Measurements from ENCODE around the gene TAB3.
"Not testable (repeated sequence)": the region's sequence is repeated elsewhere in the genome, so short reads cannot be mapped to it uniquely, and the experiment has no call there.

The TAB3 gene

DNA sequence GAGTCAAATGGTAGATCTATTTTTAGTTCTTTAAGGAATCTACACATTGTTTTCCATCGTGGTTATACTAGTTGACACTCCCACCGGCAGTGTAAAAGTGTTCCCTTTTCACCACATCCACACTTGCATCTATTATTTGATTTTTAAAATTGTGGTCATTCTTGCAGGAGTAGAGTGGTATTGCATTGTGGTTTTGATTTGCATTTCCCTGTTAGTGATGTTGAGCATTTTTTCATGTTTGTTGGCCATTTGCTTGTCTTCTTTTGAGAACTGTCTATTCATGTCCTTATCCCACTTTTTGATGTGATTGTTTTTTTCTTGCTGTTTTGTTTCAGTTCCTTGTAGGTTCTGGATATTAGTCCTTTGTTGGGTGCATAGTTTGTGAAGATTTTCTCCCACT lies 70.0 kb downstream of the TAB3 start:
- no peak for DNase-seq (ENCODE audit: low read depth, low spot score)

DNA sequence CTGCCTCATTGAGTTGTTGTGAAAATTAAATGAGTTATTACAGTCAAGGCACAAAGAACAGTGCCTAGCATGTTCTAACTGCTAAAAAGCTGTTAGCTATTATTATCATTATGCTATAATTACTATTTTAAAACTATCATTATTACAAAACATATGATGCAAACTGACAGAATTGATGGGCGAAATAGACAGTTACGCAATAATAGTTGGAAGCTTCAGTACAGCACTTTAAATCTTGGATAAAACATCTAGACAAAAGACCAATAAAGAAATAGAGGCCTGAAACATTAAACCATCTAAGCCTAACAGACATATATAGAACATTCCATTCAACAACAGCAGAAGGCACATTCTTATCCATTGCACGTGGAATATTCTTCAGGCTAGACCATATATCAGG lies 73.0 kb downstream of the TAB3 start:
- DNase-seq (ENCODE audit: low read depth, low spot score): no peak

DNA sequence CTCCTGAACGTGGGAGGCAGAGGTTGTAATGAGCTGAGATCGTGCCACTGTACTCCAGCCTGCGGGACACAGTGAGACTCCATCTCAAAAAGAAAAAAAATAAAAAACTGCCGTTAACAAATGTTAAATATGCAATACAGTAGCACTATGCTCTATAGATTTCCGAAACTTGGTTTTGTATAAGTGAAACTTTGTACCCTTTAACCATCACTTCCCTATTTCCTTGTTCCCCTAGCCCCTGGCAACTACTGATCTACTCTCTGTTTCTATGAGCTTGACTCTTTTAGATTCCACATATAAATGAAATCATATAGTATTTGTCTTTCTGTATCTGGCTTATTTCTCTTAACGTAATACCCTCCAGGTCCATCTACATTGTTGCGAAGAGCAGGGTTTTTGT lies 74.1 kb downstream of the TAB3 start:
- no peak for DNase-seq (ENCODE audit: low read depth, low spot score)

DNA sequence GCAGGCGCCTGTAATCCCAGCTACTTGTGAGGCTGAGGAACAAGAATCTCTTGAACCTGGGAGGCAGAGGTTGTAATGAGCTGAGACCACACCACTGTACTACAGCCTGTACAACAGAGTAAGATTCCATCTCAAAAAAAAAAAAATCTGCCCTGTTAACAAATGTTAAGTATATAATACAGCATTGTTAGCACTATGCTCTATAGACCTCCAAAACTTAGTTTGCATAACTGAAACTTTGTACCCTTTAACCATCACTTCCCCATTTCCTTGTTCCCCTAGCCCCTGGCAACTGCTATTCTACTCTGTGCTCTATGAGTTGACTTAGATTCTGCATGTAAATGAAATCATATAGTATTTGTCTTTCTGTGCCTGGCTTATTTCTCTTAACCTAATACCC lies 76.7 kb downstream of the TAB3 start:
- no peak for DNase-seq (ENCODE audit: low read depth, low spot score)

DNA sequence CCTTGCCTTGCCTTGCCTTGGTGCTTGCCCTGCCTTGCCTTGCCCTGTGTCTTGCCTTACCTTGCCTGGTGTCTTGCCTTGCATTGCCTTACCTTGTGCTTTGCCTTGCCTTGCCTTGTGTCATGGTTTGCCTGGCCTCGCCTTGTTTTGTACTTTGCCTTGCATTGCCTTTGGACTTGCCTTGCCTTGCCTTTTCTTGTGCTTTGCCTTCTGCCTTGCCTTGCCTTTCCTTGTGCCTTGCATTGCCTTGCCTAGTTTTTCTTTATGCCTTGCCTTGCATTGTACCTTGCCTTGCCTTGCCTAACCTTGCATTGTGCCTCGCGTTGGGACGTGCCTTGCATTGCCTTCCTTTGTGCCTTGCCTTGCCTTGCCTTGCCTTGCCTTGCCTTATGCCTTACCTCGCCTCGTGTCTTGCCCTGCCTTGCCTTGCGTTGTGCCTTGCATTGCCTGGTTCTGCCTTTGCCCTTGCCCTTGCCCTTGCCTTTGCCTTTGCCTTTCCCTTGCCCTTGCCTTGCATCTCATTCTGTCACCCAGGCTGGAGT lies 82.8 kb downstream of the TAB3 start:
- DNase-seq (ENCODE audit: low read depth, low spot score): no peak

DNA sequence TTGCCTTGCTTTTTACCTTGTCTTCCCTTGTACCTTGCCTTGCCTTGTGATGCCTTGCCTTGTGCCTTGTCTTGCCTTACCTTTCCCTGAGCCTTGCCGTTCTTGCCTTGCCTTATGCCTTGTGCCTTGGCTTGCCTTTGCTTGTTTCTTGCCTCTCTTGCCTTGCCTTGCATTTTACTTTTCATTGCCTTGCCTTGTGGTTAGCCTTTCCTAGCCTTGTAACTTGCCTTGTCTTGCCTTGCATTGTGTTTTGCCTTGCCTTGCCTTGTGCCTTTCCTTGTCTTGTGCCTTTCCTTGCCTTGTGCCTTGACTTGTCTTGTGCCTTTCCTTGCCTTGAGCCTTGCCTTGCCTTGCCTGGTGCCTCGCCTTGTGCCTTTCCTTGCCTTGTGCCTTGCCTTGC lies 84.6 kb downstream of the TAB3 start:
- DNase-seq (ENCODE audit: low read depth, low spot score): no peak

DNA sequence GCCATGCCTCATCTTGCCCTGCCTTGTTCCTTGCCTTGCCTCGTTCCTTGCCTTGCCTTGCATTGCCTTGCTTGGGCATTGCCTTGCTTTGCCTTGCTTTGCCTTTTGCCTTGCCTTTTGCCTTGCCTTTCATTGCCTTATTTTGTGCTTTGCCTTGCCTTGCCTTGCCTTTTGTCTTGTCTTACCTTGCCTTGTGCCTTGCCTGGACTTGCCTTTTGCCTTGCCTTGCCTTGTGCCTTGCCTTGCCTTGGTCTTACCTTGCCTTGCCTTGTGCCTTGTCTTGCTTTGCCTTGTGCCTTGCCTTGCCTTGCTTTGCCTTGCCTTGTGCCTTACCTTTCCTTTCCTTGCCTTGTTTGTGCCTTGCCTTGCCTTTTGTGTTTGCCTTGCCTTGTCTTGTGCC lies 88.2 kb downstream of the TAB3 start:
- no peak for DNase-seq (ENCODE audit: low read depth, low spot score)

DNA sequence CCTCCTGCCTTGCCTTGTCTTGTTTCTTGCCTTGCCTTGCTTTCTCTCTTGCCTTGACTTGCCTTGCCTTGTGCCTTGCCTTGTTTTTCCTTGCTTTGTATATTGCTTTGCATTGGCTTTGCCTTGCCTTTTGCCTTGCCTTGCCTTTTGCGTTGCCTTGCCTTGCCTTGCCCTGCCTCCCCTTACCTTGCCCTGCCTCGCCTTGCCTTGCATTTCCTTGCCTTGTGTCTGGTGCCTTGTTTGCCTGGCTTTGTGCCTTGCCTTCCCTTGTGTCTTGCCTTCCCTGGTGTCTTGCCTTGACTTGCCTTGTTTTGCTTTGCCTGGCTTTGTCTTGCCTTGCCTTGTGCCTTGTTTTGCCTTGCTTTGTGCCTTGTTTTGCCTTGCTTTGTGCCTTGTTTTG lies 89.7 kb downstream of the TAB3 start:
- no peak for DNase-seq (ENCODE audit: low read depth, low spot score)

DNA sequence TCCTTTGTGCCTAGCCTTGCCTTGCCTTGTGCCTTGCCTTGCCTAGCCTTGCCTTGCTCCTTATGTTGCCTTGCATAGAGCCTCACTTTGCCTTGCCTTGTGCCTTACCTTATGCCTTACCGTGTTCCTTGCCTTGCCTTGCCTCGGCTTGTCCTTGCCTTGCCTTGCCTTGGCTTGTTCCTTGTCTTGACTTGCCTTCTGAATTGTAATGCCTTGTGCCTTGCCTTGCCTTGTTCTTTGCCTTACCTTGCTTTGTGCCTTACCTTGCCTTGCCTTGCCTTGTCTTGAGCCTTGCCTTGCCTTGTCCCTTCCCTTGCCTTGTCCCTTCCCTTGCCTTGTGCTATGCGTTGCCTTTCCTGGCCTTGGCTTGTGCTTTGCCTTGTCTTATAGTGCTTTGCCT lies 90.2 kb downstream of the TAB3 start:
- no peak for DNase-seq (ENCODE audit: low read depth, low spot score)

DNA sequence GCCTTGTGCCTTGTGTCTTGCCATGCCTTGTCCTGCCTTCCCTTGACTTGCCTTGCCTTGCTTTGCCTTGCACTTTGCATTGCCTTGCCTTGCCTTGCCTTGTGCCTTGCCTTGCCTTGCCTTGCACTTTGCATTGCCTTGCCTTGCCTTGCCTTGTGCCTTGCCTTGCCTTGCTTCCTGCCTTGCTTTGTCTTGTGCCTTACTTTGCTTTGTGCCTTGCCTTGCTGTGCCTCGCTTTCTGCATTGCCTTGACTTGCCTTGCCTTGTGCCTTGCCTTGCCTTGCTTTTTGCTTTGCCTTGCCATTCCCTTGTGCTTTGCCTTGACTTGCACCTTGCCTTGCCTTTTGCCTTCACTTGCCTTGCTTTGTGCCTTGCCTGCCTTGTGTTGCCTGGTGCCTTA lies 91.8 kb downstream of the TAB3 start:
- not testable (repeated sequence) for DNase-seq (ENCODE audit: low read depth, low spot score)

DNA sequence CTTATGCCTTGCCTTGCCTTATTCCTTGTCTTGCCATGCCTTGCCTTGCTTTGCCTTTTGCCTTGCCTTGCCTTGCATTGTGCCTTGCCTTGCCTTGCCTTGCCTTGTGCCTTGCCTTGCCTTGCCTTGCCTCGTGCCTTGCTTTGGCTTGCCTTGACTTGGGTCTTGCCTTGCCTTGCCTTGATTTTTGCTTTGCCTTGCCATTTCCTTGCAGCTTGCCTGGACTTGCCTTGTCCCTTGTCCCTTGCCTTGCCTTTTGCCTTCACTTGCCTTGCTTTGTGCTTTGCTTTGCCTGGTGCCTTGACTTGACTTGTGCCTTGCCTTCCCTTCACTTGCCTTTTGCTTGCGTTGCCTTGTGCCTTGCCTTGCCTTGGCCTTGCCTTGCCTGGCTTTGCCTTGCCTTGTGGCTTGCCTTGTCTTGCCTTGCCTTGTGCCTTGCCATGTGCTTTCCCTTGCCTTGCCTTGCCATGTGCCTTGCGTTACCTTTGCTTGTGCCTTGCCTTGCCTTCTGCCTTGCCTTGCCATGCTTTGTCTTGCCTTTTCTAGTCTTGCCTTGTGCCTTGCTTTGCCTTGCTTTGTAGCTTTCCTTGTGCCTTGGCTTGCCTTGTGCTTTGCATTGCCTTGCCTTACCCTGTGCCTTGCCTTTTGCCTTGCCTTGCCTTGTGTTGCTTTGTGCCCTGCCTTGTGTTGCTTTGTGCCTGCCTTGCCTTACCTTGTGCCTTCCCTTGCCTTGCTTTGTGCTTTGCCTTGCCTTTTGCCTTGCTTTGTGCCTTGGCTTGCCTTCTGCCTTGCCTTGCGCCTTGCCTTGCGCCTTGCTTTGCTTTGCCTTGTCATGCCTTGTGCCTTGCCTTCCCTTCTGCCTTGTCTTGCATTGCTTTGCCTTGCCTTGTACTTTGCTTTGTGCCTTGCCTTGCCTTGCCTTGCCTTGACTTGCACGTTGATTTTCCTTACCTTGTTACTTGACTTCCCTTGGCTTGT lies 92.8 kb downstream of the TAB3 start:
- DNase-seq (ENCODE audit: low read depth, low spot score): no peak

DNA sequence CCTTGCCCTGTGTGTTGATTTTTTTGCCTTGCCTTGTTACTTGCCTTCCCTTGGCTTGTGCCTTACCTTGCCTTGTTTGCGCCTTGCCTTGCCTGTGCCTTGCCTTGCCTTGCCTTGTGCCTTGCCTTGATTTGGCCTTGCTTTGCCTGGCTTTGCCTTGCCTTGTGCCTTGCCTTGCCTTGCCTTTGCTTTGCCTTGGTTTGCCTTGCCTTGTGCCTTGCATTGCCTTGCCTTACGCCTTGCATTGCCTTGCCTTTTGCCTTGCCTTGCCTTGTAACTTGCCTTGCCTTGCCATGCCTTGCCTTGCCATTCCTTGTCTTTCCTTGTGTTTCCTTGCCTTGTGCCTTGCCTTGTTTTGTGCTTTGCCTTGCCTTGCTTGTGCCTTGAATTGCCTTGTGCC lies 94.6 kb downstream of the TAB3 start:
- DNase-seq (ENCODE audit: low read depth, low spot score): no peak

DNA sequence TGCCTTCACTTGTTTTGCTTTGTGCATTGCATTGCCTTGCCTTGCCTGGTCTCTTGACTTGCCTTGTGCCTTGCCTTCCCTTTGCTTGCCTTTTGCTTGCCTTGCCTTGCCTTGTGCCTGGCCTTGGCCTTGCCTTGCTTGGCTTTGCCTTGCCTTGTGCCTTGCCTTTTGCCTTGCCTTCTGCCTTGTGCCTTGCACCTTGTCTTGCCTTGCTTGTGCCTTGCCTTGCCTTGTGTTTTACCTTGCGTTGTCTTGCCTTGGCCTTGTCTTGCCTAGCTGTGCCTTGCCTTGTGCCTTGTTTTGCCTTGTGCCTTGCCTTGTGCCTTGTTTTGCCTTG lies 95.3 kb downstream of the TAB3 start:
- no peak for DNase-seq (ENCODE audit: low read depth, low spot score)

DNA sequence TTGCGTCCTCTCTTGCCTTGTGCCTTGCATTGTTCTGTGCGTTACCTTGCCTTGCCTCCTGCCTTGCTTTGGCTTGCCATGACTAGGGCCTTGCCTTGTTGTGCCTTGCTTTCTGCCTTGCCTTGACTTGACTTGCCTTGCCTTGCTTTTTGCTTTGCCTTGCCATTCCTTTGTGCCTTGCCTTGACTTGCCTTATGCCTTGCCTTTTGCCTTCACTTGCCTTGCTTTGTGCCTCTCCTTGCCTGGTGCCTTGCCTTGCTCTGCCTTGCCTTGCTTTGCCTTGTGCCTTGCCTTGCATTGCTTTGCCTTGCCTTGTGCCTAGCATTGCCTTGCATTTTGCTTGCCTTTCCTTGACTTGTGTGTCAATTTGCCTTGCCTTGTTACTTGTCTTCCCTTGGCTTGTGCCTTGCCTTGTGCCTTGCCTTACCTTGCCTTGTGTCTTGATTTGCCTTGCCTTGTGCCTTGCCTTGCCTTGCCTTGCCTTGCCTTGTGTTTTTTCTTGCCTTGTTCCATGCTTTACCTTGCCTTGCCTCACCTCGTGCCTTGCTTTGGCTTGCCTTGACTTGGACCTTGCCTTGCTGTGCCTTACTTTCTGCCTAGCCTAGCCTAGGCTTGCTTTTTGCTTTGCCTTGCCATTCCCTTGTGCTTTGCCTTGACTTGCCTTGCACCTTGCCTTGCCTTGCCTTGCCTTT lies 95.8 kb downstream of the TAB3 start:
- no peak for DNase-seq (ENCODE audit: low read depth, low spot score)

DNA sequence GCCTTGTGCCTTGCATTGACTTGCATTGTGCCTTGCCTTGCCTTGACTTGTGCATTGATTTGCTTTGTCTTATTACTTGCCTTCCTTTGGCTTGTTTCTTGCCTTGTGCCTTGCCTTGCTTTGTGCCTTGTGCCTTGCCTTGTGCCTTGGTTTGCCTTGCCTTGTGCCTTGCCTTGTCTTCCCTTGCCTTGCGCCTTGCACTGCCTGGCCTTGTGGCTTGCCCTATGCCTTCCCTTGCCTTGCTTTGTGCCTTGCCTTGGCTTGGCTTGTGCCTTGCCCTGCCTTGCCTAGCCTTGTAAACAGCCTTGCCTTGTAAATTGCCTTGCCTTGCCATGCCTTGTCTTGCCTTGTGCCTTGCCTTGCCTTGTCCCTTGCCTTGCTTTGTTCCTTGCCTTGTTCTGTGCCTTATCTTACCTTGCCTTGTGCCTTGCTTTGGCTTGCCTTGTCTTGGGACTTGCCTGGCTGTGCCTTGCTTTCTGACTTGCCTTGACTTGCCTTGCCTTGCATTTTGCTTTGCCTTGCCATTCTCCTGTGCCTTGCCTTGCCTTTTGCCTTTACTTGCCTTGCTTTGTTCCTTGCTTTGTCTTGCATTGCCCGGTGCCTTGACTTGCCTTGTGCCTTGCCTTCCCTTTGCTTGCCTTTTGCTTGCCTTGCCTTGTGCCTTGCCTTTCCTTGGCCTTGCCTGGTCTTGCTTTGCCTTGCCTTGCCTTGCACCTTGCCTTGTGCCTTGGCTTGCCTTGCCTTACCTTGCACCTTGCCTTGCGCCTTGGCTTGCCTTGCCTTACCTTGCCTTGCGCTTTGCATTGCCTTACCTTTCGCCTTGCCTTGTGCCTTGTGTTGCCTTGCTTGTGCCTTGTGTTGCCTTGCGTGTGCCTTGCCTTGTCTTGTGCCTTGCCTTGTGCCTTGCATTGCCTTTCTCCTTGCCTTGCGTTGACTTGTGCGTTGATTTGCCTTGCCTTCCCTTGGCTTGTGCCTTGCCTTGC lies 97.5 kb downstream of the TAB3 start:
- DNase-seq (ENCODE audit: low read depth, low spot score): no peak

DNA sequence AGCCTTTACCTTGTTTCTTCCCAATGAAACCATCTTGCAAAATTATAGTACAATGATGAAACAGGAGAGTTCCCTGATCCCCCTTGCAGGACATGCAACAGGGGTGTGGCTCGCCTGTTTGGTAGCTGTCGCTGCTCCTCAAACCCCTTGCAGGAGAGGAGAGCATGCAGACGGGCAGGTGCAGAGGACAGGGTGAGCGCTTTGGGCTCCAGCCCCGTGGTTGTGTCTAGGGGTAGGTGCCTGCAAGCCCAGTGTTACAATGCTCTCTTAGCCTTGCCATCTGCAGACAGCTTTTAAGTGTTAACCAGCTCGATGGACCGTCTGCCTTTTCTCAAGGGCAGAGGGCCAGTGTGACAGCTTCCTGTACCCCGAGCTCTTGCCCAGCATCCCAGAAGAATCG lies 102.0 kb downstream of the TAB3 start:
- no peak for DNase-seq (ENCODE audit: low read depth, low spot score)

DNA sequence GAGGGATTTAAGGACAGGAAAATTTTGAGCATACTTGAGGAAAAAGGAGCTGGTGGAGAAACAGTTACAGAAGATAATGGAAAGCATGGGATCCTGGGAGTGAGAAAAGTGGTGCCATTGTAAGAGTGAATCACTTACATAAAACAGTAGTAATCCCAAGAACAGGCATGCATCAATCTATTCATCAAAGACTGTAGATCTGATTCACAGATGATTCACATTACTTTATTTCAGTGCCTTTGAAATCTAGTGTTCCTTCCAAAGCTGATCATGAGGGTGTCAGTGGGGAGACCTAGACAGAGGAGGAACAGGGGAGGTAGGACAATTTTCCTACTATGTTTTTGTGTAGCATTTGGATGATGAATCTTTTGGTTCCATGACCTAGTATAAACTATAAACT lies 102.7 kb downstream of the TAB3 start:
- no peak for DNase-seq (ENCODE audit: low read depth, low spot score)

DNA sequence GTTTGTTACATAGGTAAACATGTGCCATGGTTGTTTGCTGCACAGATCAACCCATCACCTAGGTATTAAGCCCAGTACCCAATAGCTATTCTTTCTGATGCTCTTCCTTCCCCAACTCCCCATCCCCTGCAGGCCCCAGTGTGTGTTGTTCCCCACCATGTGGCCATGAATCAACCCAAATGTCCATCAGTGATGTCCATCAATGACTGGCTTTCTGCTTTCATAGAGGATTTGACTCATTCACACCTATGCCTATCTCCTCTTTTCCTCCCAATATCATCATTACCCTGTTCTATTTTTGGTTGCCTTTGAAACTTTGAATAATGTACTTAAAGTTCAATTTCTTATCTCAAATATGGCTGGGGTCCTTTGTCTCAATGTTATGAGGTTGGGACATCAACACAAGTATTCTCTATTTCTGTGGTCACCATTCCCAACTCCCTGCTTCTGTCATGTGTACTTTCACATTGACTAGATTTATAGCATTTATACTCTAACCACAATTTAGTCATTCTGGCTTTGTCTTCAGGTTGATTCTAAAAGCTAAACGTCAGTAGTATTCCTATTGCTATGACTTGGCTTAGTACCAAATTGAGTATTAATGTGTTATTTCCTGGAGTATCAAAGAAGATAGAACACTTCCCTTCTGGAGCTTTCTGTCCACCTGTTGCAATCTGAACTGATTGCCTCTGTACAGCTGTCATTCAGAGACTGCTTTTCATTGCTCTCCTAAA lies 107.2 kb downstream of the TAB3 start:
- no peak for DNase-seq (ENCODE audit: low read depth, low spot score)

DNA sequence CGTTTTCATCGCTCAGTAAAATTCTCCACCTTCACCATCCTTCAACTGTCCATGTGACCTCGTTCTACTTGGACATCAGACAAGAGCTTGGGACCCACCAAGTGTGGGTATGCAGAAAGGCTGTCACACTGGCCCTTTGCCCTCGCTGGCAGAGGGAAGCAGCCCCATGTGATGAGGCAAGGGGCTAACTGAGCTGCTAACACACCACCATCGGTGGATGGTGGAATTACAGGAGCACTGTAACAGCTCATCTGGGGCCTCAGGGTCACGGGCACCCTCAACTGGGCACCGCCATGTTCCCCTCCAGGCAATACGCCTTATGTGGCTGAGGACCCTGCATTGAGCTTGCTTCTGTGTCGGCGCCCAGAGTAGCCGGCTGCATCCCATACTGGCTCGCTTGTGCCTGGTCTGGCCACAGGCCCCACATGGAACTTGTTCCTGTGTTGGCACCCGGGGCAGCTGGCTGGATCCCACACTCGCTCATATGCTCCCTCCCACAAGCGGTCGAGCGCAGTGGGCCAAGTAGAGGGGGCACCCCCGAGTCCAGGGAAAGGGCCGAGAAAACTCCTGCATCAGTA lies 109.5 kb downstream of the TAB3 start:
- DNase-seq (ENCODE audit: low read depth, low spot score): no peak

DNA sequence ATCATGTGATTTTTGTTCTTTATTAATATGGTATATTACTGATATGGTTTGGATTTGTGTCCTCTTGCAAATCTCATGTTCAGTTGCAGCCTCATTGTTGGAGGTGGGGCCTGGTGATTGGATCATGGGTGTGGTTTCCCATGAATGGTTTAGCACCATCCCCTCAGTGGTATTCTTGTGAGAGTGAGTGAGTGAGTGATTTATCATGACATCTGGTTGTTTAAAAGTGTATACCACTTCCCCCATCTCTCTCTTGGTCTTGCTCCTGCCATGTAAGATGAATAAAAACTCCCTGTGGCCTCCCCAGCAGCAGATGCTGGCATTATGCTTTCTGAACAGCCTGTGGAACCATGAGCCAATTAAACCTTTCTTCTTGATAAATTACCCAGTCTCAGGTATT lies 111.5 kb downstream of the TAB3 start:
- DNase-seq (ENCODE audit: low read depth, low spot score): no peak

All from activated naive CD8-positive, alpha-beta T cell treated with anti-CD3 and anti-CD28 coated beads, Interleukin-2, amount 50 U/mL, for 16 hours (primary cell).